M059J (cell line): ENCODE data around the gene JAKMIP1. TPM values are rescaled to one million over a fixed set of nuclear protein-coding genes. Genes with fewer than 3 reads are reported as not detected.
A peak's percentile ranks its signal among the peaks of the same experiment; 100 is the strongest.

ENCODE experiments used
- DNase-seq: peaks from one replicate; pipeline ENCODE4 v3.0.0-alpha.2; 2012; ENCODE audit warnings: low read depth
- total RNA-seq: library from RNA; depleted of rRNA; stranded (reverse); fragments of >200 nt; shearing (Covaris generic); gene quantifications from 2 replicates; pipeline ENCODE4 v1.2.3, GENCODE V29; 2014

JAKMIP1 gene
- total RNA-seq, 1 experiment from 2014 or later = not detected

- DNase-seq = peak; percentile 27
Observed at GRCh38 chr4:6095023-6095752, 105.2 kb downstream of the JAKMIP1 start.

GRCh38 chr4:6093671-6094070 lies 106.7 kb downstream of the JAKMIP1 start:
- no peak for DNase-seq

GRCh38 chr4:6092971-6093370 lies 107.4 kb downstream of the JAKMIP1 start:
- no peak for DNase-seq

GRCh38 chr4:6092131-6092530 lies 108.2 kb downstream of the JAKMIP1 start:
- DNase-seq = no peak

GRCh38 chr4:6090931-6091330 lies 109.4 kb downstream of the JAKMIP1 start:
- DNase-seq = no peak

GRCh38 chr4:6088950-6089349 lies 111.4 kb downstream of the JAKMIP1 start:
- DNase-seq = no peak

GRCh38 chr4:6087669-6088341 lies 112.5 kb downstream of the JAKMIP1 start:
- peak; percentile 24 for DNase-seq

GRCh38 chr4:6086846-6087245 lies 113.5 kb downstream of the JAKMIP1 start:
- no peak for DNase-seq

- no peak for DNase-seq
Observed at GRCh38 chr4:6085691-6086628, 114.4 kb downstream of the JAKMIP1 start.

- no peak for DNase-seq
Observed at GRCh38 chr4:6085028-6085690, 115.2 kb downstream of the JAKMIP1 start.

- no peak for DNase-seq
Observed at GRCh38 chr4:6079965-6080364, 120.4 kb downstream of the JAKMIP1 start.

GRCh38 chr4:6078560-6078959 lies 121.8 kb downstream of the JAKMIP1 start:
- no peak for DNase-seq

GRCh38 chr4:6076391-6076790 lies 124.0 kb downstream of the JAKMIP1 start:
- DNase-seq = no peak

GRCh38 chr4:6074758-6075157 lies 125.6 kb downstream of the JAKMIP1 start:
- no peak for DNase-seq

- peak; percentile 2 for DNase-seq
Observed at GRCh38 chr4:6071959-6072720, 128.2 kb downstream of the JAKMIP1 start.

GRCh38 chr4:6071191-6071958 lies 129.0 kb downstream of the JAKMIP1 start:
- DNase-seq = no peak

- no peak for DNase-seq
Observed at GRCh38 chr4:6069845-6070709, 130.3 kb downstream of the JAKMIP1 start.

- no peak for DNase-seq
Observed at GRCh38 chr4:6068986-6069385, 131.4 kb downstream of the JAKMIP1 start.

- DNase-seq = no peak
Observed at GRCh38 chr4:6065934-6066590, 134.3 kb downstream of the JAKMIP1 start.
